Loucy (cell line): ENCODE results near the gene KLHL3.

Experiments
- H2AFZ ChIP-seq: fragments of 200-600 bp; sonication (generic); 2 replicates; pipeline ENCODE4 v1.6.0; 2016; ENCODE audit warnings: antibody characterized with exemption, mild to moderate bottlenecking, low read length, moderate library complexity
- H3F3A ChIP-seq: fragments of 200-600 bp; 2 replicates; pipeline ENCODE4 v1.6.0; 2016; ENCODE audit warnings: antibody characterized with exemption, low read depth, mild to moderate bottlenecking
- H3K27me3 ChIP-seq: fragments of 200-600 bp; sonication (generic); 2 replicates; pipeline ENCODE4 v1.6.1; 2014; ENCODE audit warnings: low read length, mild to moderate bottlenecking; ENCODE audit not compliant: insufficient read depth, poor library complexity, severe bottlenecking
- H3K36me3 ChIP-seq: fragments of 200-600 bp; sonication (generic); 2 replicates; pipeline ENCODE4 v1.6.1; 2016; ENCODE audit warnings: low read length; ENCODE audit not compliant: insufficient read depth
- H3K4me1 ChIP-seq: fragments of 200-600 bp; sonication (generic); 2 replicates; pipeline ENCODE4 v1.5.1; 2014; ENCODE audit warnings: low read length, mild to moderate bottlenecking; ENCODE audit not compliant: insufficient read depth, poor library complexity, severe bottlenecking
- H3K4me2 ChIP-seq: fragments of 200-600 bp; sonication (generic); 2 replicates; pipeline ENCODE4 v1.6.0; 2014; ENCODE audit warnings: antibody characterized with exemption, low read length, low read depth, mild to moderate bottlenecking; ENCODE audit not compliant: poor library complexity, severe bottlenecking
- H3K4me3 ChIP-seq: fragments of 200-600 bp; sonication (generic); 2 replicates; pipeline ENCODE4 v1.5.1; 2014; ENCODE audit warnings: low read length, mild to moderate bottlenecking, mixed read lengths; ENCODE audit not compliant: poor library complexity, severe bottlenecking
- H3K79me2 ChIP-seq: fragments of 200-600 bp; sonication (generic); 2 replicates; pipeline ENCODE4 v1.6.1; 2014; ENCODE audit warnings: low read length; ENCODE audit not compliant: insufficient read depth
- H3K9ac ChIP-seq: fragments of 200-600 bp; sonication (generic); 2 replicates; pipeline ENCODE4 v1.6.0; 2014; ENCODE audit warnings: mild to moderate bottlenecking, low read depth, low read length, moderate library complexity; ENCODE audit not compliant: poor library complexity, severe bottlenecking
- H3K9me2 ChIP-seq: fragments of 200-600 bp; sonication (generic); replicated peaks from 2 replicates; pipeline ENCODE4 v1.6.1; 2016; ENCODE audit warnings: low read depth, low read length, mixed read lengths
- H3K9me3 ChIP-seq: fragments of 200-600 bp; sonication (generic); 2 replicates; pipeline ENCODE4 v1.6.1; 2014; ENCODE audit warnings: mild to moderate bottlenecking, antibody characterized with exemption, low read length, low read depth; ENCODE audit not compliant: insufficient read depth
- H4K20me1 ChIP-seq: fragments of 200-600 bp; sonication (generic); 2 replicates; pipeline ENCODE4 v1.6.0; 2014; ENCODE audit warnings: antibody characterized with exemption, low read length, mild to moderate bottlenecking; ENCODE audit not compliant: insufficient read depth, poor library complexity, severe bottlenecking
- EZH2phosphoT487 ChIP-seq: fragments of 200-600 bp; IDR thresholded peaks from 2 replicates; pipeline ENCODE4 v1.6.1; 2018; ENCODE audit warnings: antibody characterized with exemption, mild to moderate bottlenecking, moderate library complexity, borderline replicate concordance
- TF ChIP-seq, protein P1 (sequence below): fragments of 200-600 bp; sonication (generic); conservative IDR thresholded peaks from 2 replicates; pipeline ENCODE4 v1.5.1; 2014; ENCODE audit warnings: mild to moderate bottlenecking, antibody characterized with exemption, low read length

The KLHL3 gene

DNA sequence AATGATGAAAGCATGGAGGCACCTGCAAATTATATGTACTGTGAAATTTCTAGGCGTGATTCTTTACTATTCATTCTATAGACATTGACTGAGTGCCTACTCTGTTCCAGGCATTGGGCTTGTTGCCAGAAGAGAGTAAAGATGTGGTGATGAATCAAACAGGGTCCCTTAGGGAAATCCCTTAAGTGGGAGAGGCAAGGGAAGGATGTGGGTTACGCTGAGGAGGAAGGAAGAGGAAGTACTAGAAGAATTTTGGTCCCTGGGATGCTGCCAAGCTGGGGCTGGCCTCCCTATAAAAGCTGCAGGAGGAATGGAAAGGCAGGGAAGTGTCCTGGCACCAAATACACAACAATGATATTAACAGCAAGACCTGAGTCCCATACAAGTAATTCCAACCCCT, 160.0 kb downstream of the KLHL3 start:
- Histone ChIP-seq H2AFZ (no peak overlapping the region), H3K9ac (no peak overlapping the region), H3K79me2 (no peaks in the 10 kb centered on the region), H3K27me3 (no peaks in the 10 kb centered on the region), H3K4me2 (no peak overlapping the region), H3K4me1 (no peaks in the 10 kb centered on the region), H3K9me2 (no peaks in the 10 kb centered on the region), H3K4me3 (no peak overlapping the region), H3K36me3 (no peaks in the 10 kb centered on the region), H3F3A (no peaks in the 10 kb centered on the region), H4K20me1 (no peaks in the 10 kb centered on the region), H3K9me3 (no peaks in the 10 kb centered on the region)
- TF ChIP-seq, protein P1, sequence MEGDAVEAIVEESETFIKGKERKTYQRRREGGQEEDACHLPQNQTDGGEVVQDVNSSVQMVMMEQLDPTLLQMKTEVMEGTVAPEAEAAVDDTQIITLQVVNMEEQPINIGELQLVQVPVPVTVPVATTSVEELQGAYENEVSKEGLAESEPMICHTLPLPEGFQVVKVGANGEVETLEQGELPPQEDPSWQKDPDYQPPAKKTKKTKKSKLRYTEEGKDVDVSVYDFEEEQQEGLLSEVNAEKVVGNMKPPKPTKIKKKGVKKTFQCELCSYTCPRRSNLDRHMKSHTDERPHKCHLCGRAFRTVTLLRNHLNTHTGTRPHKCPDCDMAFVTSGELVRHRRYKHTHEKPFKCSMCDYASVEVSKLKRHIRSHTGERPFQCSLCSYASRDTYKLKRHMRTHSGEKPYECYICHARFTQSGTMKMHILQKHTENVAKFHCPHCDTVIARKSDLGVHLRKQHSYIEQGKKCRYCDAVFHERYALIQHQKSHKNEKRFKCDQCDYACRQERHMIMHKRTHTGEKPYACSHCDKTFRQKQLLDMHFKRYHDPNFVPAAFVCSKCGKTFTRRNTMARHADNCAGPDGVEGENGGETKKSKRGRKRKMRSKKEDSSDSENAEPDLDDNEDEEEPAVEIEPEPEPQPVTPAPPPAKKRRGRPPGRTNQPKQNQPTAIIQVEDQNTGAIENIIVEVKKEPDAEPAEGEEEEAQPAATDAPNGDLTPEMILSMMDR = no peak
- no peak for TF ChIP-seq EZH2phosphoT487

DNA sequence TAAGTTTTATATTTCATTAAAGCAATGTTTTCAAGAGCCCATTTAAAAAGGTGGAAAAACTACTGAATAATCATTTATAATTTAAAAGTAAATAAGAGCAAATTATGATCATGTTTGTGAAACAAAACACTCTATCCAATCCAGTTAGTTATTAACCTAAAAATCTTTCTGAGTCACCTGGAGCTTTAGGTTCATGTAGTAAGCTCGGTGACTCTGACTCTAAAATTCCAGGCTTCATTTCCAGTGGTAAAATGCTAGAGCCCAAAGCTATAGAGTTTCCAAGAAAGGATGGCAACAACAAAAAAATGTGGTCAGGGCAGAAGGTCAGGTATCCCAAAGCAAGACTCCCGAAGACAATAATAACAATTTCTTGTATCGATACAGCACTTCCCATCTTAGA, 160.7 kb downstream of the KLHL3 start:
- Histone ChIP-seq H3K27me3 (no peaks in the 10 kb centered on the region), H3F3A (no peaks in the 10 kb centered on the region), H3K9ac (no peak overlapping the region), H4K20me1 (no peaks in the 10 kb centered on the region), H3K9me3 (no peaks in the 10 kb centered on the region), H3K79me2 (no peaks in the 10 kb centered on the region), H3K4me2 (no peak overlapping the region), H3K9me2 (no peaks in the 10 kb centered on the region), H3K4me1 (no peaks in the 10 kb centered on the region), H2AFZ (no peak overlapping the region), H3K4me3 (no peak overlapping the region), H3K36me3 (no peaks in the 10 kb centered on the region)
- TF ChIP-seq, protein P1 = no peak
- TF ChIP-seq EZH2phosphoT487 = no peak

DNA sequence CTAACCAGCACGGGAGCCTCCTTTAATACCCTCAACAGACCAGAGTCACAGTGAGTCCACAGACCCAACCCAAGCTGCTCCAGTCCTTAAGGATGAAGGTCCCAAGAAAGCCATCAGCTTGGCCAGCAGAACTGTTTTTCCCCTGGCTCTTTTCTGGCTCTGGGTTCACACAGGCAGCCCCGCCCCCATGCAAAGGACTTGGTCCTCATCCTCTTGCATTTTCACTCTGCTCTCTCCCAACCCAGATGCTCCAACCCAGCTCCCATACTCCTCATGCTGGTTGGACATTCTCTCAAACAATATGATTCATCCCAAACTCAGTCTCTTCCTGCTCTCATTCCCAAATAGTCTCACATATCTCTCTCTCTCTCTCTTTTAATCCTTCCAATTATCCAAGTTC, 162.5 kb downstream of the KLHL3 start:
- H3K4me1 ChIP-seq = no peaks in the 10 kb centered on the region
- no peak overlapping the region for H3K4me2 ChIP-seq
- H4K20me1 ChIP-seq = no peaks in the 10 kb centered on the region
- no peak overlapping the region for H3K9ac ChIP-seq
- no peaks in the 10 kb centered on the region for H3K9me2 ChIP-seq
- H3K79me2 ChIP-seq = no peaks in the 10 kb centered on the region
- H3K9me3 ChIP-seq = no peaks in the 10 kb centered on the region
- H3F3A ChIP-seq = no peaks in the 10 kb centered on the region
- TF ChIP-seq, protein P1 = no peak
- TF ChIP-seq EZH2phosphoT487 = no peak
- no peak overlapping the region for H3K4me3 ChIP-seq
- H2AFZ ChIP-seq = no peak overlapping the region
- H3K27me3 ChIP-seq = no peaks in the 10 kb centered on the region
- H3K36me3 ChIP-seq = no peaks in the 10 kb centered on the region
